ENCODE data around the gene TBC1D22A. TPM values are rescaled to one million over a fixed set of nuclear protein-coding genes. Genes with fewer than 3 reads are reported as not detected.
A peak's percentile ranks its signal among the peaks of the same experiment; 100 is the strongest.

TBC1D22A gene
- total RNA-seq (10 to 100 TPM in 1 of 2 donors, 1 to 10 TPM in 1; 8.3 to 12.4 TPM), polyA plus RNA-seq (1 to 10 TPM; 4.1 to 8.5 TPM)

GRCh38 chr22:46762238-46763050 is at the start of gene TBC1D22A:
TBC1D22A (plus strand) TSS chr22:46762650; CDS start chr22:46762787, 137 bp downstream.
- WGBS: under 1% methylated on average over 66 of the region's 66 CpGs
- TF ChIP-seq JUND (IDR thresholded peaks at IDR 0.05) (no peak), FOXA1 (IDR thresholded peaks at IDR 0.05) (no peak), HNF4G (IDR thresholded peaks at IDR 0.05) (no peak), CTCF (IDR thresholded peaks at IDR 0.05; ENCODE audit: low read depth, low read length, missing input control) (peak; percentile 19), ATF3 (IDR thresholded peaks at IDR 0.05) (peak; percentile 35), YY1 (IDR thresholded peaks at IDR 0.05) (peak; percentile 71), TAF1 (conservative IDR thresholded peaks at IDR 0.05) (peak; percentile 93), SP1 (IDR thresholded peaks at IDR 0.05) (peak; percentile 70), NR2F2 (IDR thresholded peaks at IDR 0.05) (peak; percentile 98), RAD21 (IDR thresholded peaks at IDR 0.05) (peak in 1 of 2 donors; percentile 48), HNF4A (conservative IDR thresholded peaks at IDR 0.05) (peak in 1 of 2 donors; percentile 25), RXRA (IDR thresholded peaks at IDR 0.05) (peak; percentile 57 to 61), GABPA (IDR thresholded peaks at IDR 0.05 in 1 of 2, conservative IDR thresholded peaks at IDR 0.05 in 1 of 2) (peak; percentile 95 to 99), EGR1 (IDR thresholded peaks at IDR 0.05; ENCODE audit: low read depth in 2 of 2) (peak in 1 of 2 donors; percentile 50), FOXA2 (IDR thresholded peaks at IDR 0.05) (no peak)
- TF ChIP-seq, protein P1, sequence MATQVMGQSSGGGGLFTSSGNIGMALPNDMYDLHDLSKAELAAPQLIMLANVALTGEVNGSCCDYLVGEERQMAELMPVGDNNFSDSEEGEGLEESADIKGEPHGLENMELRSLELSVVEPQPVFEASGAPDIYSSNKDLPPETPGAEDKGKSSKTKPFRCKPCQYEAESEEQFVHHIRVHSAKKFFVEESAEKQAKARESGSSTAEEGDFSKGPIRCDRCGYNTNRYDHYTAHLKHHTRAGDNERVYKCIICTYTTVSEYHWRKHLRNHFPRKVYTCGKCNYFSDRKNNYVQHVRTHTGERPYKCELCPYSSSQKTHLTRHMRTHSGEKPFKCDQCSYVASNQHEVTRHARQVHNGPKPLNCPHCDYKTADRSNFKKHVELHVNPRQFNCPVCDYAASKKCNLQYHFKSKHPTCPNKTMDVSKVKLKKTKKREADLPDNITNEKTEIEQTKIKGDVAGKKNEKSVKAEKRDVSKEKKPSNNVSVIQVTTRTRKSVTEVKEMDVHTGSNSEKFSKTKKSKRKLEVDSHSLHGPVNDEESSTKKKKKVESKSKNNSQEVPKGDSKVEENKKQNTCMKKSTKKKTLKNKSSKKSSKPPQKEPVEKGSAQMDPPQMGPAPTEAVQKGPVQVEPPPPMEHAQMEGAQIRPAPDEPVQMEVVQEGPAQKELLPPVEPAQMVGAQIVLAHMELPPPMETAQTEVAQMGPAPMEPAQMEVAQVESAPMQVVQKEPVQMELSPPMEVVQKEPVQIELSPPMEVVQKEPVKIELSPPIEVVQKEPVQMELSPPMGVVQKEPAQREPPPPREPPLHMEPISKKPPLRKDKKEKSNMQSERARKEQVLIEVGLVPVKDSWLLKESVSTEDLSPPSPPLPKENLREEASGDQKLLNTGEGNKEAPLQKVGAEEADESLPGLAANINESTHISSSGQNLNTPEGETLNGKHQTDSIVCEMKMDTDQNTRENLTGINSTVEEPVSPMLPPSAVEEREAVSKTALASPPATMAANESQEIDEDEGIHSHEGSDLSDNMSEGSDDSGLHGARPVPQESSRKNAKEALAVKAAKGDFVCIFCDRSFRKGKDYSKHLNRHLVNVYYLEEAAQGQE (IDR thresholded peaks at IDR 0.05): peak; percentile 94
- TF ChIP-seq, protein P2, sequence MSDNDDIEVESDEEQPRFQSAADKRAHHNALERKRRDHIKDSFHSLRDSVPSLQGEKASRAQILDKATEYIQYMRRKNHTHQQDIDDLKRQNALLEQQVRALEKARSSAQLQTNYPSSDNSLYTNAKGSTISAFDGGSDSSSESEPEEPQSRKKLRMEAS (IDR thresholded peaks at IDR 0.05): peak; percentile 90
- TF ChIP-seq, protein P3, sequence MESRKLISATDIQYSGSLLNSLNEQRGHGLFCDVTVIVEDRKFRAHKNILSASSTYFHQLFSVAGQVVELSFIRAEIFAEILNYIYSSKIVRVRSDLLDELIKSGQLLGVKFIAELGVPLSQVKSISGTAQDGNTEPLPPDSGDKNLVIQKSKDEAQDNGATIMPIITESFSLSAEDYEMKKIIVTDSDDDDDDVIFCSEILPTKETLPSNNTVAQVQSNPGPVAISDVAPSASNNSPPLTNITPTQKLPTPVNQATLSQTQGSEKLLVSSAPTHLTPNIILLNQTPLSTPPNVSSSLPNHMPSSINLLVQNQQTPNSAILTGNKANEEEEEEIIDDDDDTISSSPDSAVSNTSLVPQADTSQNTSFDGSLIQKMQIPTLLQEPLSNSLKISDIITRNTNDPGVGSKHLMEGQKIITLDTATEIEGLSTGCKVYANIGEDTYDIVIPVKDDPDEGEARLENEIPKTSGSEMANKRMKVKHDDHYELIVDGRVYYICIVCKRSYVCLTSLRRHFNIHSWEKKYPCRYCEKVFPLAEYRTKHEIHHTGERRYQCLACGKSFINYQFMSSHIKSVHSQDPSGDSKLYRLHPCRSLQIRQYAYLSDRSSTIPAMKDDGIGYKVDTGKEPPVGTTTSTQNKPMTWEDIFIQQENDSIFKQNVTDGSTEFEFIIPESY (IDR thresholded peaks at IDR 0.05): no peak
- no peaks in the 10 kb centered on the region for H3K27me3 ChIP-seq (ENCODE audit: control insufficient read depth in 4 of 4, insufficient read depth in 4 of 4, low read length in 3 of 4)
- peaks cover 2 to 45% (median 30%) of the 10 kb centered on the region in 4 donors for H3K4me1 ChIP-seq (ENCODE audit: control insufficient read depth in 4 of 4, insufficient read depth in 4 of 4, low read length in 3 of 4)
- H3K4me3 ChIP-seq (ENCODE audit: low read depth in 1 of 3, low read length in 3 of 3): peak within 1 kb of the TSS; percentile 74 to 95 (median 80)
- H3K9ac ChIP-seq (ENCODE audit: low read depth in 1 of 2, low read length in 2 of 2): peak within 1 kb of the TSS; percentile 90 to 96
- DNase-seq (ENCODE audit: low spot score): peak; percentile 96
- no peaks in the 10 kb centered on the region for H3K9me3 ChIP-seq (ENCODE audit: control insufficient read depth in 4 of 4, low read length in 3 of 4)
- peak within 1 kb of the TSS; percentile 98 to 99 for H3K27ac ChIP-seq (ENCODE audit: low read depth in 1 of 2, low read length in 2 of 2)
- H3K36me3 ChIP-seq (ENCODE audit: control insufficient read depth in 4 of 4, insufficient read depth in 3 of 4, low read depth in 1 of 4, low read length in 3 of 4): no peaks in the 10 kb centered on the region
